ENCODE measurements around the gene LPP.

The LPP gene

GRCh38 chr3:188539631-188540194 is 385.8 kb downstream of the LPP start:
- no peak for DNase-seq

- no peak for DNase-seq
These were observed 388.2 kb downstream of the LPP start for GRCh38 chr3:188542196-188542595.

GRCh38 chr3:188544012-188544411 is 390.1 kb downstream of the LPP start:
- no peak for DNase-seq

GRCh38 chr3:188546835-188547670 is 393.1 kb downstream of the LPP start:
- no peak for DNase-seq

GRCh38 chr3:188553569-188553968 is 399.6 kb downstream of the LPP start:
- no peak for DNase-seq

- DNase-seq = no peak
These were observed 400.4 kb downstream of the LPP start for GRCh38 chr3:188554404-188554803.

GRCh38 chr3:188557235-188557634 is 403.3 kb downstream of the LPP start:
- no peak for DNase-seq

GRCh38 chr3:188558343-188559071 is 404.6 kb downstream of the LPP start:
- DNase-seq = no peak

GRCh38 chr3:188559072-188559429 is 405.1 kb downstream of the LPP start:
- DNase-seq = no peak

- no peak for DNase-seq
These were observed 405.9 kb downstream of the LPP start for GRCh38 chr3:188559856-188560255.

GRCh38 chr3:188562144-188562543 is 408.2 kb downstream of the LPP start:
- DNase-seq = no peak

GRCh38 chr3:188567478-188568195 is 413.7 kb downstream of the LPP start:
- no peak for DNase-seq

- no peak for DNase-seq
These were observed 414.8 kb downstream of the LPP start for GRCh38 chr3:188568736-188569135.

- no peak for DNase-seq
These were observed 417.7 kb downstream of the LPP start for GRCh38 chr3:188571531-188572095.

- no peak for DNase-seq
These were observed 419.5 kb downstream of the LPP start for GRCh38 chr3:188573291-188573940.

- no peak for DNase-seq
These were observed 420.0 kb downstream of the LPP start for GRCh38 chr3:188573956-188574355.

GRCh38 chr3:188574885-188575284 is 420.9 kb downstream of the LPP start:
- DNase-seq = no peak

- no peak for DNase-seq
These were observed 421.5 kb downstream of the LPP start for GRCh38 chr3:188575501-188575900.

GRCh38 chr3:188577539-188577938 is 423.6 kb downstream of the LPP start:
- no peak for DNase-seq

GRCh38 chr3:188578576-188579363 is 424.8 kb downstream of the LPP start:
- DNase-seq = peak in 9 of 51 donors; percentile 1 to 34 (median 13)
